NCI-H526 (cell line): ENCODE data around the gene ATP10A.

Source experiments
- DNase-seq, 2 experiments: peaks; one replicate each; lab custom pipeline; 2025; lab: John Stamatoyannopoulos, UW

ATP10A gene

GRCh38 chr15:25793354-25794050, 69.6 kb downstream of the ATP10A start:
- DNase-seq, result no peak

GRCh38 chr15:25792128-25792527, 71.0 kb downstream of the ATP10A start:
- no peak for DNase-seq

- DNase-seq, result no peak
Measured at GRCh38 chr15:25790000-25790660, 73.0 kb downstream of the ATP10A start.

GRCh38 chr15:25789616-25789999, 73.5 kb downstream of the ATP10A start:
- DNase-seq, result no peak

GRCh38 chr15:25789211-25789610, 73.9 kb downstream of the ATP10A start:
- DNase-seq, result no peak

- DNase-seq, result no peak
Measured at GRCh38 chr15:25787855-25788520, 75.1 kb downstream of the ATP10A start.

- DNase-seq, result no peak
Measured at GRCh38 chr15:25787381-25787780, 75.7 kb downstream of the ATP10A start.

GRCh38 chr15:25786040-25786439, 77.1 kb downstream of the ATP10A start:
- DNase-seq, result no peak

- no peak for DNase-seq
Measured at GRCh38 chr15:25785641-25786025, 77.5 kb downstream of the ATP10A start.

GRCh38 chr15:25784876-25785640, 78.1 kb downstream of the ATP10A start:
- DNase-seq, result no peak

GRCh38 chr15:25783607-25784540, 79.3 kb downstream of the ATP10A start:
- DNase-seq, result peak in 1 of 2 experiments; percentile 34

- no peak for DNase-seq
Measured at GRCh38 chr15:25783134-25783533, 80.0 kb downstream of the ATP10A start.

- no peak for DNase-seq
Measured at GRCh38 chr15:25780479-25781255, 82.5 kb downstream of the ATP10A start.

GRCh38 chr15:25778161-25778560, 85.0 kb downstream of the ATP10A start:
- DNase-seq, result no peak

- no peak for DNase-seq
Measured at GRCh38 chr15:25777037-25777436, 86.1 kb downstream of the ATP10A start.

GRCh38 chr15:25776071-25776746, 86.9 kb downstream of the ATP10A start:
- no peak for DNase-seq

GRCh38 chr15:25775317-25775912, 87.7 kb downstream of the ATP10A start:
- DNase-seq, result peak in 1 of 2 experiments; percentile 8

- DNase-seq, result no peak
Measured at GRCh38 chr15:25774871-25775270, 88.3 kb downstream of the ATP10A start.

GRCh38 chr15:25773248-25773647, 89.9 kb downstream of the ATP10A start:
- no peak for DNase-seq

- no peak for DNase-seq
Measured at GRCh38 chr15:25772500-25772899, 90.6 kb downstream of the ATP10A start.
